Measurements from ENCODE around the gene P4HA2.

The P4HA2 gene

GRCh38 chr5:132203464-132203818, 24.2 kb downstream of the P4HA2 start:
- TF ChIP-seq NFIC (IDR thresholded peaks at IDR 0.05) (no peak), TCF12 (IDR thresholded peaks at IDR 0.05; ENCODE audit: low read depth) (no peak), CREB1 (IDR thresholded peaks at IDR 0.05; ENCODE audit: low read depth) (no peak), TAF1 (IDR thresholded peaks at IDR 0.05; ENCODE audit: low read depth) (no peak), TEAD4 (IDR thresholded peaks at IDR 0.05) (no peak), EGR1 (IDR thresholded peaks at IDR 0.05) (no peak)
- TF ChIP-seq, protein P1, sequence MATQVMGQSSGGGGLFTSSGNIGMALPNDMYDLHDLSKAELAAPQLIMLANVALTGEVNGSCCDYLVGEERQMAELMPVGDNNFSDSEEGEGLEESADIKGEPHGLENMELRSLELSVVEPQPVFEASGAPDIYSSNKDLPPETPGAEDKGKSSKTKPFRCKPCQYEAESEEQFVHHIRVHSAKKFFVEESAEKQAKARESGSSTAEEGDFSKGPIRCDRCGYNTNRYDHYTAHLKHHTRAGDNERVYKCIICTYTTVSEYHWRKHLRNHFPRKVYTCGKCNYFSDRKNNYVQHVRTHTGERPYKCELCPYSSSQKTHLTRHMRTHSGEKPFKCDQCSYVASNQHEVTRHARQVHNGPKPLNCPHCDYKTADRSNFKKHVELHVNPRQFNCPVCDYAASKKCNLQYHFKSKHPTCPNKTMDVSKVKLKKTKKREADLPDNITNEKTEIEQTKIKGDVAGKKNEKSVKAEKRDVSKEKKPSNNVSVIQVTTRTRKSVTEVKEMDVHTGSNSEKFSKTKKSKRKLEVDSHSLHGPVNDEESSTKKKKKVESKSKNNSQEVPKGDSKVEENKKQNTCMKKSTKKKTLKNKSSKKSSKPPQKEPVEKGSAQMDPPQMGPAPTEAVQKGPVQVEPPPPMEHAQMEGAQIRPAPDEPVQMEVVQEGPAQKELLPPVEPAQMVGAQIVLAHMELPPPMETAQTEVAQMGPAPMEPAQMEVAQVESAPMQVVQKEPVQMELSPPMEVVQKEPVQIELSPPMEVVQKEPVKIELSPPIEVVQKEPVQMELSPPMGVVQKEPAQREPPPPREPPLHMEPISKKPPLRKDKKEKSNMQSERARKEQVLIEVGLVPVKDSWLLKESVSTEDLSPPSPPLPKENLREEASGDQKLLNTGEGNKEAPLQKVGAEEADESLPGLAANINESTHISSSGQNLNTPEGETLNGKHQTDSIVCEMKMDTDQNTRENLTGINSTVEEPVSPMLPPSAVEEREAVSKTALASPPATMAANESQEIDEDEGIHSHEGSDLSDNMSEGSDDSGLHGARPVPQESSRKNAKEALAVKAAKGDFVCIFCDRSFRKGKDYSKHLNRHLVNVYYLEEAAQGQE (IDR thresholded peaks at IDR 0.05; ENCODE audit: low read depth): no peak
- TF ChIP-seq, protein P2, sequence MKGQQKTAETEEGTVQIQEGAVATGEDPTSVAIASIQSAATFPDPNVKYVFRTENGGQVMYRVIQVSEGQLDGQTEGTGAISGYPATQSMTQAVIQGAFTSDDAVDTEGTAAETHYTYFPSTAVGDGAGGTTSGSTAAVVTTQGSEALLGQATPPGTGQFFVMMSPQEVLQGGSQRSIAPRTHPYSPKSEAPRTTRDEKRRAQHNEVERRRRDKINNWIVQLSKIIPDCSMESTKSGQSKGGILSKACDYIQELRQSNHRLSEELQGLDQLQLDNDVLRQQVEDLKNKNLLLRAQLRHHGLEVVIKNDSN (IDR thresholded peaks at IDR 0.05): no peak

- TF ChIP-seq FOXM1 (IDR thresholded peaks at IDR 0.05; ENCODE audit: borderline replicate concordance, low read depth) (no peak), RAD21 (IDR thresholded peaks at IDR 0.05; ENCODE audit: low read depth) (no peak), ZBTB7A (IDR thresholded peaks at IDR 0.05; ENCODE audit: low read depth) (no peak), TEAD4 (IDR thresholded peaks at IDR 0.05) (no peak)
- TF ChIP-seq, protein P1 (IDR thresholded peaks at IDR 0.05; ENCODE audit: low read depth): no peak
- TF ChIP-seq, protein P3, sequence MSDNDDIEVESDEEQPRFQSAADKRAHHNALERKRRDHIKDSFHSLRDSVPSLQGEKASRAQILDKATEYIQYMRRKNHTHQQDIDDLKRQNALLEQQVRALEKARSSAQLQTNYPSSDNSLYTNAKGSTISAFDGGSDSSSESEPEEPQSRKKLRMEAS (IDR thresholded peaks at IDR 0.05): no peak
Measured at GRCh38 chr5:132202711-132203463, 24.8 kb downstream of the P4HA2 start.

GRCh38 chr5:132199116-132199680, 28.5 kb downstream of the P4HA2 start:
- TF ChIP-seq ZBTB7A (IDR thresholded peaks at IDR 0.05; ENCODE audit: low read depth) (no peak), TCF12 (IDR thresholded peaks at IDR 0.05; ENCODE audit: low read depth) (no peak), NFIC (IDR thresholded peaks at IDR 0.05) (no peak), YY1 (IDR thresholded peaks at IDR 0.05; ENCODE audit: low read depth) (no peak)
- TF ChIP-seq, protein P3 (IDR thresholded peaks at IDR 0.05): no peak

- TF ChIP-seq EGR1 (IDR thresholded peaks at IDR 0.05): no peak
- TF ChIP-seq NFIC (IDR thresholded peaks at IDR 0.05): no peak
- no peak for TF ChIP-seq ZBTB7A (IDR thresholded peaks at IDR 0.05; ENCODE audit: low read depth)
- TF ChIP-seq CEBPB (IDR thresholded peaks at IDR 0.05): no peak
- TF ChIP-seq CREB1 (IDR thresholded peaks at IDR 0.05; ENCODE audit: low read depth): no peak
- TF ChIP-seq, protein P1 (IDR thresholded peaks at IDR 0.05; ENCODE audit: low read depth): no peak
- TF ChIP-seq TEAD4 (IDR thresholded peaks at IDR 0.05): no peak
- no peak for TF ChIP-seq FOXM1 (IDR thresholded peaks at IDR 0.05; ENCODE audit: borderline replicate concordance, low read depth)
- TF ChIP-seq TAF1 (IDR thresholded peaks at IDR 0.05; ENCODE audit: low read depth): no peak
- TF ChIP-seq, protein P2 (IDR thresholded peaks at IDR 0.05): no peak
- TF ChIP-seq RAD21 (IDR thresholded peaks at IDR 0.05; ENCODE audit: low read depth): no peak
- TF ChIP-seq, protein P3 (IDR thresholded peaks at IDR 0.05): no peak
- no peak for TF ChIP-seq TCF12 (IDR thresholded peaks at IDR 0.05; ENCODE audit: low read depth)
- TF ChIP-seq EP300 (IDR thresholded peaks at IDR 0.05; ENCODE audit: borderline replicate concordance): no peak
- TF ChIP-seq YY1 (IDR thresholded peaks at IDR 0.05; ENCODE audit: low read depth): no peak
Measured at GRCh38 chr5:132198571-132198970, 29.1 kb downstream of the P4HA2 start.

All from Ishikawa (cell line).